Esophagus (tissue), 2 donors: ENCODE measurements around the gene VIPR2. TPM values are rescaled to one million over a fixed set of nuclear protein-coding genes. Genes with fewer than 3 reads are reported as not detected.

Source experiments
- H3K27ac ChIP-seq, 2 donors: one replicate each; pipeline ENCODE4 v1.5.1; 2013; ENCODE audit warnings: low read depth in 2 of 2, mild to moderate bottlenecking in 2 of 2, inconsistent platforms in 1 of 2, low read length in 1 of 2, moderate library complexity in 1 of 2
- H3K27me3 ChIP-seq, 2 donors: one replicate each; pipeline ENCODE4 v1.6.1; 2013; ENCODE audit warnings: low read length in 2 of 2, control low read depth in 1 of 2, mild to moderate bottlenecking in 1 of 2; ENCODE audit not compliant: insufficient read depth in 2 of 2, control insufficient read depth in 1 of 2
- H3K36me3 ChIP-seq, 2 donors: one replicate each; pipeline ENCODE4 v1.6.1; 2013; ENCODE audit warnings: low read length in 1 of 2; ENCODE audit not compliant: control insufficient read depth in 2 of 2, insufficient read depth in 2 of 2
- H3K4me1 ChIP-seq, 2 donors: one replicate each; pipeline ENCODE4 v1.6.1; 2013; ENCODE audit warnings: low read length in 1 of 2; ENCODE audit not compliant: control insufficient read depth in 2 of 2, insufficient read depth in 2 of 2
- H3K4me3 ChIP-seq, 2 donors: one replicate each; pipeline ENCODE4 v1.5.1; 2013; ENCODE audit warnings: low read length in 2 of 2, mild to moderate bottlenecking in 2 of 2, low read depth in 1 of 2, moderate library complexity in 1 of 2
- H3K9me3 ChIP-seq, 2 donors: one replicate each; pipeline ENCODE4 v1.6.1; 2013; ENCODE audit warnings: mild to moderate bottlenecking in 2 of 2, low read depth in 1 of 2, low read length in 1 of 2, moderate library complexity in 1 of 2; ENCODE audit not compliant: control insufficient read depth in 2 of 2, insufficient read depth in 1 of 2
- WGBS, 2 donors: extraction: QIAGEN DNeasy Blood & Tissue Kit; methylation state at CpG; one replicate each; pipeline ENCODE4 v1.1.7; 2013; 5-methylcytosine and 5-hydroxymethylcytosine counted together
- polyA plus RNA-seq, 2 donors: library from polyadenylated mRNA; stranded (reverse); fragments of 200-250 nt; gene quantifications; one replicate each; pipeline ENCODE4 v1.2.3, GENCODE V29; 2013
- donor health status: healthy with polysubstance abuse.
- donor health status: Bipolar disorder and iron deficiency.

VIPR2 gene, protein sequence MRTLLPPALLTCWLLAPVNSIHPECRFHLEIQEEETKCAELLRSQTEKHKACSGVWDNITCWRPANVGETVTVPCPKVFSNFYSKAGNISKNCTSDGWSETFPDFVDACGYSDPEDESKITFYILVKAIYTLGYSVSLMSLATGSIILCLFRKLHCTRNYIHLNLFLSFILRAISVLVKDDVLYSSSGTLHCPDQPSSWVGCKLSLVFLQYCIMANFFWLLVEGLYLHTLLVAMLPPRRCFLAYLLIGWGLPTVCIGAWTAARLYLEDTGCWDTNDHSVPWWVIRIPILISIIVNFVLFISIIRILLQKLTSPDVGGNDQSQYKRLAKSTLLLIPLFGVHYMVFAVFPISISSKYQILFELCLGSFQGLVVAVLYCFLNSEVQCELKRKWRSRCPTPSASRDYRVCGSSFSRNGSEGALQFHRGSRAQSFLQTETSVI
- polyA plus RNA-seq, result under 1 TPM; 0.39 to 0.40 TPM

DNA sequence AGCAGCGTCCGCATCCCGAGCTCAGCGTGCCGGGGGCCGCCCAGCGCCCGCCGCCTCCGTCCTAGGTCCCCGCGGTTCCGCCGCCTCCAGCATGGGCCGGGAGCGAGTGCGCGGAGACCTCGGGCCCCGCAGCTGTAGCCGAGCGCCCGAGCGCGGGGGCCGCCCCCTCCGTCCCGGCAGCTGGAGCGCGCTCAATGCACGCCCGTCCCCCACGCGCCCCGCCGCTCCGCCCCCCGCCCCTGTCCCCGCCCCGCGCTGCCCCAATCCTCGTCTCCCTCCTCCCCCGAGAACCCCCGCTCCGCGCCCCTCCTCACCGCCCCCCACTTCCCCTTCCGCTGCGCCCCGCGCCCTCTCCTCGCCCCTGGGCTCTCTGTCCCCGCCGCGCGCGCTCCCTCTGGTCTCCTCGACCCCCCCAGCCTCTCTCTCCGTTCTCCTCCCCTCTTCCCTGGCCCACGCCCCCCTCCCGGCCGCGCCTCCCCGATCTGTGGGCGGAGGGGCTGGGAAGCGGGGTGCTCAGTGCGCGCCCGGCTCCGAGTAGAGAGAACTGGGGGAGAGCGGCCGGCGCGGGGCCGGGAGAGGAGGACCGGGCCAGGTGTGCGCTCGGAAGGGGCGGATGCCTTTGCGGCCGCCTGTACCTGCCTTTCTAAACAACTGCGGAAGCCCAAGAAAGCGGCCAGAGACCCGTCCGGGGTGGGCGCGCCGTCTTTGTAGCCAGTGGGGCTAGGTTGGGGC is at the start of gene VIPR2:
VIPR2 (minus strand) TSS at position 110 of the 732 bp plus-strand sequence; CDS start at position 14, 96 bp downstream.
- no peaks in the 10 kb centered on the region for H3K9me3 ChIP-seq
- H3K4me3 ChIP-seq, result peak within 1 kb of the TSS; percentile 33 to 41
- H3K27ac ChIP-seq, result peak within 1 kb of the TSS in 1 of 2 donors; percentile 1
- H3K36me3 ChIP-seq, result no peaks in the 10 kb centered on the region
- peaks cover 2 to 7% of the 10 kb centered on the region in 2 donors for H3K4me1 ChIP-seq
- H3K27me3 ChIP-seq, result peaks cover 2 to 8% of the 10 kb centered on the region in 2 donors
- WGBS, 2 donors, result 2 to 5% methylated on average over 46 to 83 of the region's 88 CpGs

DNA sequence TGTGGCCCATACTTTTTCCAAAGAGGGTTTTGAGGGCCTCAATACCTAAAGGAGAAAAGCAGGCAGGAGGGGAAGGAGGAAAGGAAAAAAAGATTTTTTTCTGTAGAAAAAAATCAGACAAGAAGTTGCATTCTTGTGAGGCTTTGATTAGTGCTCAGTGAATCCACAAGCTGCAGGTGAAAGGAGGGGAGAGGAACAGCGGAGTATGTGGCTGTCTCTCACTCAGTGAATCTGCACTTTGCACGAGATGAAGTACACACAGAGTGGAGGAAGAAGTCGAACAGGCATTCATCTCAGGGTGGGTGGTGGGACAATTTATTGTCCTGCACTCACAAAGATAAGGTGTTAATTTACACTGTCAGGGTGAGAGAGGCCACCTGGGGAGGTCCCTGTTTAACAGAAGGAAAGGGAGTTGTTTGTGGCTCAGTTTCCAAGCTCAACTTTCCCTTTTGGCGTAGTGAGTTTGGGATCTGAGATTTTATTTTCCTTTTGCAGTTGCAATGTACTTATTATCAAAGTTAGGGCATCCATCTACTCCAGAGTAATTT is 49.0 kb upstream of the VIPR2 start:
- H3K9me3 ChIP-seq, result peaks cover 4% of the 10 kb centered on the region in 2 donors
- 70 to 72% methylated on average over 4 of the region's 4 CpGs for WGBS, 2 donors

DNA sequence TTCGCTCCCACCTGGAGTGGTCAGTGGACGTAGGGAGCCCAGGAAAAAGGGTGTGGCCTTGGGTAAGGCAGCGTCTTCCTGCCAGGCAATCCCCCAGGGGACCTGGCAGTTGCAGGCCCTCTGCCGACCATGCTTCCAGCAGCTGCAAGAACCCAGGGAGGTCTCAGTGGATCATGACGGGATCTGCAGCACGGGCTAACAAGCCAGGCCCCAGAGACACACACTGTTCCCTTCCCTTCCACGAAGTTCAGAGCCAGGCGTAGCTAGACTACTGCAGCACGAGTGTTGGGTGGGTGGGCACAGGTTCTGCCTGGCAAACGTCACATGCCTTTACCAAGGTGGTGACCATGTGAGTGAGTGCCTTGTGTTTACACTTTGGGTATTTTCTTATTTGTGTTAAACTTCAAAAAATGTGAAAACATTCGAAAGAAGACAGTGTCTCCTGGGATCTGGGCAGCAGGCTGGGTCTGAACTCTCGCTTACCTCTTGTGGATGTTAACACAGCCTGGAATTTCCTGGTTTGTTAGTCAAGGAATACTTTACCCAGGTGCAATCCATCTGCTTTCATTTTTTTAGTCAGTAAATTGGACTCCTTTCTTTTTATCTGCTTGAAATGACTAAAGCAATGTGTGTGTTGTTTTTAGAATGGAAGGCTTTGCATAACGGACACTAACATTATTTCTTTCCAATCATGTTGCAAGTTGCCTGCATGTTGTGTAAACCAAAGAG is 48.2 kb upstream of the VIPR2 start:
- H3K4me1 ChIP-seq, result no peaks in the 10 kb centered on the region
- H3K4me3 ChIP-seq, result no peak overlapping the region
- H3K27me3 ChIP-seq, result no peaks in the 10 kb centered on the region
- H3K36me3 ChIP-seq, result no peaks in the 10 kb centered on the region
- H3K27ac ChIP-seq, result no peak overlapping the region
- 73 to 74% methylated on average over 13 of the region's 13 CpGs for WGBS, 2 donors
- peaks cover 4% of the 10 kb centered on the region in 2 donors for H3K9me3 ChIP-seq

More for the DNA sequence above, 49.0 kb upstream of the VIPR2 start:
- Histone ChIP-seq H3K4me3 (no peak overlapping the region), H3K27ac (no peak overlapping the region), H3K27me3 (no peaks in the 10 kb centered on the region), H3K4me1 (peaks cover 0 to 3% of the 10 kb centered on the region in 2 donors), H3K36me3 (no peaks in the 10 kb centered on the region)

- H3K27ac ChIP-seq, result no peak overlapping the region
- H3K4me3 ChIP-seq, result no peak overlapping the region
- 81 to 90% methylated on average over 3 of the region's 3 CpGs for WGBS, 2 donors
- no peaks in the 10 kb centered on the region for H3K27me3 ChIP-seq
- peaks cover 4% of the 10 kb centered on the region in 2 donors for H3K9me3 ChIP-seq
- H3K36me3 ChIP-seq, result no peaks in the 10 kb centered on the region
- no peaks in the 10 kb centered on the region for H3K4me1 ChIP-seq
Observed at GRCh38 chr7:159192013-159192412, 47.3 kb upstream of the VIPR2 start.

- no peaks in the 10 kb centered on the region for H3K36me3 ChIP-seq
- WGBS, 2 donors, result 58 to 78% methylated on average over 11 of the region's 11 CpGs
- no peaks in the 10 kb centered on the region for H3K4me1 ChIP-seq
- peaks cover 4% of the 10 kb centered on the region in 2 donors for H3K9me3 ChIP-seq
- H3K27me3 ChIP-seq, result no peaks in the 10 kb centered on the region
- no peak overlapping the region for H3K4me3 ChIP-seq
- H3K27ac ChIP-seq, result no peak overlapping the region
Observed at GRCh38 chr7:159191236-159191635, 46.6 kb upstream of the VIPR2 start.

GRCh38 chr7:159188011-159188410 is 43.3 kb upstream of the VIPR2 start:
- peaks cover 4% of the 10 kb centered on the region in 2 donors for H3K9me3 ChIP-seq
- no peaks in the 10 kb centered on the region for H3K36me3 ChIP-seq
- no peak overlapping the region for H3K4me3 ChIP-seq
- H3K27me3 ChIP-seq, result no peaks in the 10 kb centered on the region
- H3K27ac ChIP-seq, result no peak overlapping the region
- H3K4me1 ChIP-seq, result no peaks in the 10 kb centered on the region

- Histone ChIP-seq H3K27ac (no peak overlapping the region), H3K9me3 (no peaks in the 10 kb centered on the region), H3K36me3 (no peaks in the 10 kb centered on the region), H3K27me3 (no peaks in the 10 kb centered on the region), H3K4me3 (no peak overlapping the region), H3K4me1 (no peaks in the 10 kb centered on the region)
- 81 to 92% methylated on average over 6 of the region's 6 CpGs for WGBS, 2 donors
Observed at GRCh38 chr7:159179241-159179640, 34.6 kb upstream of the VIPR2 start.

DNA sequence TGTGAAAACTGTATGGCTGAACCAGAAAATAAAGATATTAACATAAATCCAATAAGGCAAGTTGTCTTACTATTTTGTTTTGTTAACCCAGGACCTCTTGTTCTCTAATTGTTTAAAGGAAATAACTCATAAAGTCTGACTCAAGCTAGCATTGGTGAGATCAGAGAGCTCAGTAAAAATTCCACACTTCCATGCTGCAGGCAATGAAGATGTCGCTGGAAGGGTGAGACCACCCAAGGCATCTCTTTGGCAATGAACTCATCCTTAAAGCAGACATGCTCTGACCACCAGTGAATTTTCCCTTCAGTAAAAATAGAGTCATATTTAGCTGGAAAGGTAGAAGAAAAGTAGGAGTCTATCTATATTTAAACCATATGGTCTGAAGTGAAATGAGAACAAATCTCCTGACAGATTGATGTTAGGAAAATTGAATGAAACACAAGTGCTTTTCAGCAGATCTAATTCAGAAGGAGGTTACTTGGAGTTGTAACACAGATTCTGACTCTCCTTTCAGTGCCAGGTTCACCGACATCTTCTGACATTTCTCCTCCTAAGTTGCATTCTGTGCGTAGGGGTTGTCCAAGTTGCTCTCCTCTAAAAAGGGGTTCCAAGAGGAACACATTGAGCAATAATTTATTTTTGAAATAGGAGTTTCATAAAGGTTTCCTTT is 32.8 kb upstream of the VIPR2 start:
- no peaks in the 10 kb centered on the region for H3K4me1 ChIP-seq
- WGBS, 2 donors, result 75 to 76% methylated on average over 3 of the region's 3 CpGs
- H3K36me3 ChIP-seq, result no peaks in the 10 kb centered on the region
- H3K4me3 ChIP-seq, result no peak overlapping the region
- H3K27me3 ChIP-seq, result no peaks in the 10 kb centered on the region
- no peaks in the 10 kb centered on the region for H3K9me3 ChIP-seq
- no peak overlapping the region for H3K27ac ChIP-seq

GRCh38 chr7:159175792-159176191 is 31.1 kb upstream of the VIPR2 start:
- Histone ChIP-seq H3K36me3 (no peaks in the 10 kb centered on the region), H3K9me3 (peaks cover 0 to 3% of the 10 kb centered on the region in 2 donors), H3K4me3 (no peak overlapping the region), H3K27ac (no peak overlapping the region), H3K4me1 (no peaks in the 10 kb centered on the region), H3K27me3 (no peaks in the 10 kb centered on the region)
- 81% methylated on average over 8 of the region's 8 CpGs for WGBS, 2 donors
